GM21786 (cell line): ENCODE measurements around the gene CTIF.

Experiments used
- ATAC-seq: cut with Tn5 transposase; IDR thresholded peaks from one replicate; pipeline ENCODE4 v1.9.1; 2021; ENCODE audit not compliant: unreplicated experiment

The CTIF gene

GRCh38 chr18:48838166-48838775 lies 299.4 kb downstream of the CTIF start:
- no peak for ATAC-seq

- ATAC-seq, result no peak
Measured at GRCh38 chr18:48838921-48839818, 300.3 kb downstream of the CTIF start.

GRCh38 chr18:48839819-48840490 lies 301.1 kb downstream of the CTIF start:
- no peak for ATAC-seq

GRCh38 chr18:48840491-48840877 lies 301.7 kb downstream of the CTIF start:
- ATAC-seq, result no peak

GRCh38 chr18:48841381-48842258 lies 302.8 kb downstream of the CTIF start:
- no peak for ATAC-seq

GRCh38 chr18:48842259-48843061 lies 303.6 kb downstream of the CTIF start:
- ATAC-seq, result no peak

- ATAC-seq, result no peak
Measured at GRCh38 chr18:48843162-48843561, 304.3 kb downstream of the CTIF start.

- no peak for ATAC-seq
Measured at GRCh38 chr18:48843596-48843995, 304.8 kb downstream of the CTIF start.

- ATAC-seq, result no peak
Measured at GRCh38 chr18:48844271-48844670, 305.4 kb downstream of the CTIF start.

- ATAC-seq, result no peak
Measured at GRCh38 chr18:48845174-48845573, 306.3 kb downstream of the CTIF start.

GRCh38 chr18:48846423-48846932 lies 307.6 kb downstream of the CTIF start:
- no peak for ATAC-seq

GRCh38 chr18:48847807-48848486 lies 309.1 kb downstream of the CTIF start:
- ATAC-seq, result no peak

- no peak for ATAC-seq
Measured at GRCh38 chr18:48848641-48849143, 309.9 kb downstream of the CTIF start.

- no peak for ATAC-seq
Measured at GRCh38 chr18:48850822-48851598, 312.2 kb downstream of the CTIF start.

- ATAC-seq, result no peak
Measured at GRCh38 chr18:48851599-48851960, 312.7 kb downstream of the CTIF start.

GRCh38 chr18:48852292-48852691 lies 313.5 kb downstream of the CTIF start:
- ATAC-seq, result no peak

- ATAC-seq, result no peak
Measured at GRCh38 chr18:48852794-48853193, 314.0 kb downstream of the CTIF start.

- ATAC-seq, result no peak
Measured at GRCh38 chr18:48853588-48853987, 314.8 kb downstream of the CTIF start.
